Lower lobe of right lung (tissue), 2 donors: ENCODE measurements around the gene THAP8. TPM values are rescaled to one million over a fixed set of nuclear protein-coding genes. Genes with fewer than 3 reads are reported as not detected.

Experiments
- ATAC-seq, 2 donors: fragments of 200-7000 bp; cut with Tn5 transposase; one replicate each; pipeline ENCODE4 v1.9.1; 2020 to 2022; ENCODE audit warnings: mild to moderate bottlenecking in 2 of 2, moderate library complexity in 2 of 2
- DNase-seq: peaks from one replicate; pipeline ENCODE4 v3.0.0-alpha.2; 2020
- H3K27ac ChIP-seq: fragments of 200-600 bp; one replicate; pipeline ENCODE4 v1.8.0; 2022
- H3K27me3 ChIP-seq: fragments of 200-600 bp; one replicate; pipeline ENCODE4 v1.8.0; 2022; ENCODE audit warnings: low read depth
- H3K36me3 ChIP-seq: fragments of 200-600 bp; one replicate; pipeline ENCODE4 v1.8.0; 2022; ENCODE audit warnings: mild to moderate bottlenecking
- H3K4me1 ChIP-seq: fragments of 200-600 bp; one replicate; pipeline ENCODE4 v1.8.0; 2022
- H3K4me3 ChIP-seq: fragments of 200-600 bp; one replicate; pipeline ENCODE4 v1.8.0; 2022; ENCODE audit warnings: mild to moderate bottlenecking
- H3K9me3 ChIP-seq: fragments of 200-600 bp; one replicate; pipeline ENCODE4 v1.8.0; 2022
- intact Hi-C: fragments of 100-400 bp; cut with DNase I; formaldehyde crosslinking; loops from one replicate; pipeline ENCODE4 v1.11.0; 2022
- total RNA-seq: library from RNA; stranded (reverse); fragmentation: NEBNext Ultra II Directional; extraction: Animal tissue kit (Norgen Biotek cat#: 25700); gene quantifications from one replicate; pipeline ENCODE4 v1.2.1, GENCODE V29; 2021
- TF ChIP-seq, protein P1 (sequence below): fragments of 200-600 bp; IDR thresholded peaks from one replicate; pipeline ENCODE4 v1.8.0; 2022; ENCODE audit warnings: antibody characterized with exemption, mild to moderate bottlenecking
- donor health status: DM: no; HTN: yes; CAD: no; lungs with severe emphysema.

Gene THAP8
- total RNA-seq, 1 donor from 2014 or later = 5.5 TPM

DNA sequence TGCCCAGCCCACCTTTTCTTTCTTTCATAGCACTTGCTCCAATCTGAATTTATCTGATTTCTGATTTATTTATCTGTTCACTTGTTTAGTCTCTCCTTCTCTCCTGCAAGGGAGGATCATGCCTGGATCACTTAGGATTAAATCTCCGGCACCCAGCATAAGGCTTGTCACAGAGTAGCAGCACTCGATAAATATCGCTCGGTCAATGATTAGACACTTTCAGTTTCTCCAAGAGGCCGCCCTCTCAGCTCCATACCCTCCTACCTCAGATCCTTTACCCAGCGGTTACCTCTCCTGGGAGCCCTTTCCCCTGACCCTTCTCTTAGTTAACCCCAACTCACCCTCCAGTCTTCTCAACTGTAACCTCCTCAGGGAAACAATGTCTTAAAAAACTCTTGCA, 22.8 kb downstream of the THAP8 start:
- Histone ChIP-seq H3K27me3 (peaks cover 9% of the 10 kb centered on the region), H3K9me3 (no peaks in the 10 kb centered on the region), H3K36me3 (no peaks in the 10 kb centered on the region), H3K27ac (no peak overlapping the region), H3K4me1 (peaks cover 3% of the 10 kb centered on the region), H3K4me3 (no peak overlapping the region)
- TF ChIP-seq, protein P1, sequence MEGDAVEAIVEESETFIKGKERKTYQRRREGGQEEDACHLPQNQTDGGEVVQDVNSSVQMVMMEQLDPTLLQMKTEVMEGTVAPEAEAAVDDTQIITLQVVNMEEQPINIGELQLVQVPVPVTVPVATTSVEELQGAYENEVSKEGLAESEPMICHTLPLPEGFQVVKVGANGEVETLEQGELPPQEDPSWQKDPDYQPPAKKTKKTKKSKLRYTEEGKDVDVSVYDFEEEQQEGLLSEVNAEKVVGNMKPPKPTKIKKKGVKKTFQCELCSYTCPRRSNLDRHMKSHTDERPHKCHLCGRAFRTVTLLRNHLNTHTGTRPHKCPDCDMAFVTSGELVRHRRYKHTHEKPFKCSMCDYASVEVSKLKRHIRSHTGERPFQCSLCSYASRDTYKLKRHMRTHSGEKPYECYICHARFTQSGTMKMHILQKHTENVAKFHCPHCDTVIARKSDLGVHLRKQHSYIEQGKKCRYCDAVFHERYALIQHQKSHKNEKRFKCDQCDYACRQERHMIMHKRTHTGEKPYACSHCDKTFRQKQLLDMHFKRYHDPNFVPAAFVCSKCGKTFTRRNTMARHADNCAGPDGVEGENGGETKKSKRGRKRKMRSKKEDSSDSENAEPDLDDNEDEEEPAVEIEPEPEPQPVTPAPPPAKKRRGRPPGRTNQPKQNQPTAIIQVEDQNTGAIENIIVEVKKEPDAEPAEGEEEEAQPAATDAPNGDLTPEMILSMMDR = no peak
- DNase-seq (no peak), ATAC-seq (no peak)
- intact Hi-C loops = no loop called here

DNA sequence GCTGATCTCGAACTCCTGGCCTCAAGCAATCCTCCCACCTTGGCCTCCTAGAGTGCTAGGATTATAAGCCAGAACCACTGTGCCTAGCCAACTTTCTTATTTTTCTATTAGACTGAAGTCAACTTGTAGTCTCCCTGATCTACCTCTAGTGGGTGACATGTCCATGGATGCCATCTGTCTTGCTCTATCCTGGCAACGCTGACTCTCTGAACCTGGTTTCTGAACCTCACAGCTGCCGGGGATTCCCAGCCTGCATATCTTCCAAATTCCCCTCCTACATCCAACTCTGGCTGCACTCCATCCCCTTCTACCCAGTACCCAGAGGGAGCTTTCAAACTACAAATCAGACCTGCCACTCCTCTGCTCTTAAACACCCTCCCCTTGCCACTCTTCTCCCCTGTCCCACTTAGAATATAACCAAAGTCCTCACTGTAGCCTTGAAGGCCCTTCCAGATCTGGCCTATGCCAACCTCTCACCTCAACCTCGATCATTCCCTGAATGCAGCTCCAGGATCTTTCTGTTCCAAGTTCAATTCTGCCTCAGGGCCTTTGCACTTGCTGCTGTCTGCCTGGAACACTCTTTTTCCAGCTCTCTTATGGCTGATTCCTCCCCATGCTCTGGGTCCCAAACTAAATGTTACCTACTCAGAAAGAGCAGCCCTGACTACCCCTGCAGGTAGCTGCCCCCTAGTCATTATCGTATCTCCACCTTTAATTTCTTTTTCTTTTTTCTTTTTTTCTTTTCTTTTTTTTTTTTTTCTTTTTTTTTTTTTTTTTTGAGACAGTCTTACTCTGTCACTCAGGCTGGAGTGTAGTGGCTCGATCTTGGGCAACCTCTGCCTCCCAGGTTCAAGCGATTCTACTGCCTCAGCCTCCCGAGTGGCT, 23.6 kb downstream of the THAP8 start:
- intact Hi-C loops = no loop called here
- DNase-seq (no peak), ATAC-seq (no peak)
- no peaks in the 10 kb centered on the region for H3K36me3 ChIP-seq
- peaks cover 3% of the 10 kb centered on the region for H3K4me1 ChIP-seq
- no peak overlapping the region for H3K4me3 ChIP-seq
- H3K9me3 ChIP-seq = no peaks in the 10 kb centered on the region
- H3K27me3 ChIP-seq = peaks cover 9% of the 10 kb centered on the region
- no peak overlapping the region for H3K27ac ChIP-seq
- TF ChIP-seq, protein P1 = no peak

DNA sequence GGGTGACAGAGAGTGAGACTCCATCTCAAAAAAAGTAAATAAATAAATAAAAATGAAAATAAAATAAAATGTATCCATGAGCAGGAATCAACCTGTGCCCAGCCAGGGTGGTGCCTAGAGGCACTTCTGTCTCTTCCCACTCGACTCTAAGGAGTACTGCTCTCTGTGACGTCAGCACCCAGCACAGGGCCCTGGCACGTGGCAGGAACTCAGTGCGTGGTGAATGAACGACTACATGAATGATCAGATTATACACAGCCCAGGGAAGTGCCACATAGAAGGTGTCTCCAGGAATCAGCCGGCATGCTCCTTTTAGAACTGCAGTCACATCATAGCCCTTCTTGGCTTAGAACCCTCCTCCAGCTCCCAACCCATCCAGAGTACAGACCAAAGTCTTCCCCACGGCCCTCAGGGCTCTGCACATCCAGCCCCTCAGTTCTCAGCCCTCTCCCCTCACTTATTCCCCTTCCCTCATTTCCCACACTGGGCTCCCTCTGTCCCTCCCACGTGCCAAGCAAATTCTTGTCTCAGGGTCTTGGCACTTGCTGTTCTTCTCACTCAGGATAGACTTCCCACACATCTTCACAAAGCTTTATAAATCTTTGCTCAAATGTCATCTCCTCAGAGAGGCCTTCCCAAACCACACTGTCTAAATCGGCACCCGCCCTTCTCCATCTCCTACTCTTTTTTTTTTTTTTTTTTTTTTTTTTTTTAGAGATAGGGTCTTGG, 25.6 kb downstream of the THAP8 start:
- no peak for ATAC-seq
- TF ChIP-seq, protein P1 = no peak
- Histone ChIP-seq H3K9me3 (no peaks in the 10 kb centered on the region), H3K4me3 (no peak overlapping the region), H3K4me1 (peaks cover 3% of the 10 kb centered on the region), H3K36me3 (peaks cover 11% of the 10 kb centered on the region), H3K27ac (no peak overlapping the region), H3K27me3 (peaks cover 9% of the 10 kb centered on the region)
- DNase-seq = no peak
- intact Hi-C loops = no loop called here

DNA sequence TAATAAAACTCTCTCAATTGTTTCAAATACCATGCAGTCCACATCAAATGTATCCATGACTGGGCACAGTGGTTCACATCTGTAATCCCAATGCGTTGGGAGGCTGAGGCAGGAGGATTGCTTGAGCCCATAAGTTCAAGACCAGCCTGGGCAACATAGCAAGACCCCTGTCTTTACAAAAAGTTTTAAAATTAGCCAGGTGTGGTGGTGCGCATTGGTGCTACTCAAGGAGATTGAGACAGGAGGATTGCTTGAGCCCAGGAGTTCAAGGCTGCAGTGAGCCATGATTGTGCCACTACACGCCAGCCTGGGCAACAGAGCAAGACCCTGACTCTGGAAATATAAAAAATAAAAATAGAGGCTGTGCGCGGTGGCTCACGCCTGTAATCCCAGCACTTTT, 26.4 kb downstream of the THAP8 start:
- TF ChIP-seq, protein P1 = no peak
- H3K9me3 ChIP-seq = no peaks in the 10 kb centered on the region
- no peak overlapping the region for H3K27ac ChIP-seq
- H3K27me3 ChIP-seq = peaks cover 6% of the 10 kb centered on the region
- H3K4me3 ChIP-seq = no peak overlapping the region
- peaks cover 18% of the 10 kb centered on the region for H3K36me3 ChIP-seq
- DNase-seq = no peak
- no peaks in the 10 kb centered on the region for H3K4me1 ChIP-seq
- intact Hi-C loops = no loop called here
- ATAC-seq = no peak

DNA sequence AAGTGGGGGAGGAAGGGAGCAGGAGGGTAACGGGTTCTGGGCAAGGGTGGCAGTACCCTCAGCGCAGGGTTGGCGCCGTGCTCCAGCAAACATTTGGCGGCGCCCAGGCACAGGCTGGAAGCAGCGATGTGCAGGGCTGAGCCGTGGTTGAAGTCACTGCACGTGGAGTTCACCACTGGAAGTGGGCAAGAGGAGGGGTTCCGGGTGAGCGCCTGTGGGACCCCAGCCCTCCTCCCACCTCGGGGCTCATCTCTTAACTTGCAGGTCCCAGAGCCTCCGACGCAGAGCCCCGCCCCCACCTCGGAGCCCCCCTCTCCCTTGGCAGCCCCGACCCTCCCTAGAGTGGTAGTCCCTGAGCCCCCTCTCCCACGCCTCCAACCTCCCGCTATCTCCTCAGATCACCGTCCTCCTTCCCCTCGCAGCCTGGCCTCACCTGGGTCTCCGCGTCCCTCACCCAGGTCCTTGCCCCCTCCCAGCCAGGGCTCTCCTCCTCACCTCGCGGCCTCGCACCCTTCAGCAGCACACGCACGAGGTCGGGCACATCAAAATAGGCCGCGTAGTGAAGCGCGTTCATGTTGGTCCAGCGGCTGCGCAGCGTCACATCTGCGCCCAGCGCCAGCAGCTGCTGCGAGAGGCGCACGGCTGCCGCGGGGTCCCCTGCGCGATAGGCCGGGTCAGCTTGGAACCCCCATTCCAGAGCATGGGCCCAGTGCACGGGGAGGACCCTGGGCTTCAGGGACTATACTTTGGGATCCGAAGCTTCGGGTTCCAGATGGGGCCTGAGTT, 27.8 kb downstream of the THAP8 start:
- no peak overlapping the region for H3K4me3 ChIP-seq
- H3K36me3 ChIP-seq = peaks cover 26% of the 10 kb centered on the region
- no peaks in the 10 kb centered on the region for H3K9me3 ChIP-seq
- H3K4me1 ChIP-seq = no peaks in the 10 kb centered on the region
- TF ChIP-seq, protein P1 = no peak
- intact Hi-C loops = no loop called here
- DNase-seq (no peak), ATAC-seq (no peak)
- H3K27me3 ChIP-seq = no peaks in the 10 kb centered on the region
- no peak overlapping the region for H3K27ac ChIP-seq
